Loucy (cell line): ENCODE measurements around the gene CLCC1.

ENCODE experiments used
- H2AFZ ChIP-seq: fragments of 200-600 bp; sonication (generic); 2 replicates; pipeline ENCODE4 v1.6.0; 2016; ENCODE audit warnings: antibody characterized with exemption, mild to moderate bottlenecking, low read length, moderate library complexity
- H3F3A ChIP-seq: fragments of 200-600 bp; 2 replicates; pipeline ENCODE4 v1.6.0; 2016; ENCODE audit warnings: antibody characterized with exemption, low read depth, mild to moderate bottlenecking
- H3K27me3 ChIP-seq: fragments of 200-600 bp; sonication (generic); 2 replicates; pipeline ENCODE4 v1.6.1; 2014; ENCODE audit warnings: low read length, mild to moderate bottlenecking; ENCODE audit not compliant: insufficient read depth, poor library complexity, severe bottlenecking
- H3K36me3 ChIP-seq: fragments of 200-600 bp; sonication (generic); 2 replicates; pipeline ENCODE4 v1.6.1; 2016; ENCODE audit warnings: low read length; ENCODE audit not compliant: insufficient read depth
- H3K4me1 ChIP-seq: fragments of 200-600 bp; sonication (generic); 2 replicates; pipeline ENCODE4 v1.5.1; 2014; ENCODE audit warnings: low read length, mild to moderate bottlenecking; ENCODE audit not compliant: insufficient read depth, poor library complexity, severe bottlenecking
- H3K4me2 ChIP-seq: fragments of 200-600 bp; sonication (generic); 2 replicates; pipeline ENCODE4 v1.6.0; 2014; ENCODE audit warnings: antibody characterized with exemption, low read length, low read depth, mild to moderate bottlenecking; ENCODE audit not compliant: poor library complexity, severe bottlenecking
- H3K4me3 ChIP-seq: fragments of 200-600 bp; sonication (generic); 2 replicates; pipeline ENCODE4 v1.5.1; 2014; ENCODE audit warnings: low read length, mild to moderate bottlenecking, mixed read lengths; ENCODE audit not compliant: poor library complexity, severe bottlenecking
- H3K79me2 ChIP-seq: fragments of 200-600 bp; sonication (generic); 2 replicates; pipeline ENCODE4 v1.6.1; 2014; ENCODE audit warnings: low read length; ENCODE audit not compliant: insufficient read depth
- H3K9ac ChIP-seq: fragments of 200-600 bp; sonication (generic); 2 replicates; pipeline ENCODE4 v1.6.0; 2014; ENCODE audit warnings: mild to moderate bottlenecking, low read depth, low read length, moderate library complexity; ENCODE audit not compliant: poor library complexity, severe bottlenecking
- H3K9me2 ChIP-seq: fragments of 200-600 bp; sonication (generic); replicated peaks from 2 replicates; pipeline ENCODE4 v1.6.1; 2016; ENCODE audit warnings: low read depth, low read length, mixed read lengths
- H3K9me3 ChIP-seq: fragments of 200-600 bp; sonication (generic); 2 replicates; pipeline ENCODE4 v1.6.1; 2014; ENCODE audit warnings: mild to moderate bottlenecking, antibody characterized with exemption, low read length, low read depth; ENCODE audit not compliant: insufficient read depth
- H4K20me1 ChIP-seq: fragments of 200-600 bp; sonication (generic); 2 replicates; pipeline ENCODE4 v1.6.0; 2014; ENCODE audit warnings: antibody characterized with exemption, low read length, mild to moderate bottlenecking; ENCODE audit not compliant: insufficient read depth, poor library complexity, severe bottlenecking
- CTCF ChIP-seq: fragments of 200-600 bp; sonication (generic); conservative IDR thresholded peaks from 2 replicates; pipeline ENCODE4 v1.5.1; 2014; ENCODE audit warnings: mild to moderate bottlenecking, antibody characterized with exemption, low read length
- EZH2phosphoT487 ChIP-seq: fragments of 200-600 bp; IDR thresholded peaks from 2 replicates; pipeline ENCODE4 v1.6.1; 2018; ENCODE audit warnings: antibody characterized with exemption, mild to moderate bottlenecking, moderate library complexity, borderline replicate concordance

CLCC1 gene

GRCh38 chr1:108955111-108955510 lies 8.2 kb downstream of the CLCC1 start:
- H3K79me2 ChIP-seq = no peaks in the 10 kb centered on the region
- no peaks in the 10 kb centered on the region for H3K9me2 ChIP-seq
- H3K36me3 ChIP-seq = no peaks in the 10 kb centered on the region
- H3K9me3 ChIP-seq = no peaks in the 10 kb centered on the region
- no peaks in the 10 kb centered on the region for H3F3A ChIP-seq
- H3K27me3 ChIP-seq = peaks cover 80% of the 10 kb centered on the region
- no peak overlapping the region for H3K9ac ChIP-seq
- H3K4me2 ChIP-seq = no peak overlapping the region
- peaks cover 38% of the 10 kb centered on the region for H4K20me1 ChIP-seq
- H2AFZ ChIP-seq = no peak overlapping the region
- no peak for TF ChIP-seq CTCF
- no peak for TF ChIP-seq EZH2phosphoT487
- H3K4me1 ChIP-seq = peaks cover 7% of the 10 kb centered on the region
- no peak overlapping the region for H3K4me3 ChIP-seq

GRCh38 chr1:108953452-108953851 lies 9.8 kb downstream of the CLCC1 start:
- Histone ChIP-seq H3K9me2 (no peaks in the 10 kb centered on the region), H3K9ac (no peak overlapping the region), H4K20me1 (peaks cover 29% of the 10 kb centered on the region), H3K4me2 (no peak overlapping the region), H3K27me3 (peaks cover 63% of the 10 kb centered on the region), H3K9me3 (no peaks in the 10 kb centered on the region), H3K79me2 (no peaks in the 10 kb centered on the region), H3K36me3 (no peaks in the 10 kb centered on the region), H3F3A (no peaks in the 10 kb centered on the region), H2AFZ (no peak overlapping the region), H3K4me3 (no peak overlapping the region), H3K4me1 (peaks cover 7% of the 10 kb centered on the region)
- TF ChIP-seq CTCF (no peak), EZH2phosphoT487 (no peak)

GRCh38 chr1:108951242-108951641 lies 12.0 kb downstream of the CLCC1 start:
- Histone ChIP-seq H3K9me3 (no peaks in the 10 kb centered on the region), H3K9me2 (no peaks in the 10 kb centered on the region), H3K4me3 (no peak overlapping the region), H3K4me1 (no peaks in the 10 kb centered on the region), H4K20me1 (peaks cover 18% of the 10 kb centered on the region), H3F3A (no peaks in the 10 kb centered on the region), H3K4me2 (no peak overlapping the region), H3K36me3 (no peaks in the 10 kb centered on the region), H3K79me2 (no peaks in the 10 kb centered on the region), H3K27me3 (peaks cover 48% of the 10 kb centered on the region), H2AFZ (no peak overlapping the region), H3K9ac (no peak overlapping the region)
- TF ChIP-seq CTCF (no peak), EZH2phosphoT487 (no peak)
